ENCODE results near the gene FASN. TPM values are rescaled to one million over a fixed set of nuclear protein-coding genes. Genes with fewer than 3 reads are reported as not detected.

The FASN gene
- total and polyA plus RNA-seq, 2 of the 13 experiments (the other 11 are each of a cell fraction or from before 2014, with no cell fraction given) = 51.7 to 101 TPM

DNA sequence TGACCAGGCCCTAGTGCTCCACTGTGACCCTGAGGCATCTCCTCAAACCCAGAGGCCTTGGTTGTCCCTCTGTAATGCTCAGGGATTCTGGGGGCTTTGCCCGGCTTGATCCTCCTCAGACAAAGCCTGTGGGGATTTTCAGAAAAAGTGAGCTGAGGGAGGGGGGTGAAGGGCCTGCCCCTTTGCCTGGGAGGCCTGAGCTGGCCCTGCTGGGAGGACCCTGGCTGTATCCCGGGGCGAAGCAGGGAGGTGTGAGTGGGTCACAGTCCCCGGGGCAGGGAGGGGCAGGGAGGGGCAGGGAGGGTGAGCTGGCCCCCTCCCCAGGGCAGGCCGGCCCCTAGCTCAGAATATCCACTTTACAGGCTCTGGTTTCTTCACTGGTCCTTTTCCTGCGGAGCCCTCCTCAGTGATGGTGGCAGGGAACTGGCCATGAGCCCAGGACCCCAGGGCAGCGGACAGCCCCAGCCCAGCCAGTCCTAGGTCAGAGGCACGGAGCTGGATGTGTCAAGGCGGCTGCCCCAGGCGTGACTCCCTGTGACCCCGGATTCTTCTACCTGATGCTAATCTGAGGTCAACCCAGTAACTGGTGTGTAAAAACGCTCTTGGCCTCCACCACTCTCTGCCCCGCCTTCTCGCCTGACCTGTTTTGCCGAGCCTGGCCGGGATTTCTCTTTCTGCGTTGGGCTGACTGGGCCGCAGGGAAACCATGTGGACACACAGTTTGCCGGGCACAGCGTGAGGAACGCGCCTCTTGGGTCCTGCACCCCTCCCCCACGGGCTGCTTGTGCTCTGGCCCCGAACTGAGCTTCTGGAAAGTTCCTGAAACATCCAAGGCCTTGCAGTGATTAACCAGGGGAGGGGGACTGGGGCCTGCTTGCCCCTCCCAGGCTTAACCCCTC lies 5.8 kb upstream of the FASN start (continued):
- TF ChIP-seq MNT (IDR thresholded peaks at IDR 0.05) (0 out of 2 replicates have a peak, but pooled peaks have one; percentile 13), ZNF230 (CRISPR knock-in tag; IDR thresholded peaks at IDR 0.05) (peak; percentile 55; the same call in 1 of the 2 replicates), ZNF841 (CRISPR knock-in tag; IDR thresholded peaks at IDR 0.05; ENCODE audit: borderline replicate concordance) (no peak), ZNF160 (CRISPR knock-in tag; IDR thresholded peaks at IDR 0.05) (no peak), ZNF546 (CRISPR knock-in tag; conservative IDR thresholded peaks at IDR 0.05) (peak; percentile 87; the same call in 1 of the 2 replicates), RAD51 (IDR thresholded peaks at IDR 0.05; ENCODE audit: borderline replicate concordance) (no peak), ZNF441 (CRISPR knock-in tag; IDR thresholded peaks at IDR 0.05; ENCODE audit: borderline replicate concordance) (peak; percentile 61; the same call in 1 of the 2 replicates), ADNP (CRISPR knock-in tag; IDR thresholded peaks at IDR 0.05) (no peak), GMEB1 (CRISPR knock-in tag; IDR thresholded peaks at IDR 0.05; ENCODE audit: borderline replicate concordance) (peak; percentile 59; the same call in 1 of the 2 replicates), RBAK (CRISPR knock-in tag; IDR thresholded peaks at IDR 0.05) (no peak; the same call in 1 of the 2 replicates), ZNF772 (CRISPR knock-in tag; IDR thresholded peaks at IDR 0.05) (peak; percentile 77), SRF (IDR thresholded peaks at IDR 0.05; ENCODE audit: low read depth, low read length) (no peak), ZSCAN25 (CRISPR knock-in tag; IDR thresholded peaks at IDR 0.05) (peak; percentile 75; the same call in 1 of the 2 replicates), ZNF17 (CRISPR knock-in tag; IDR thresholded peaks at IDR 0.05) (no peak), BRF2 (CRISPR knock-in tag; IDR thresholded peaks at IDR 0.05) (no peak; the same call in 1 of the 2 replicates), NRL (CRISPR knock-in tag; IDR thresholded peaks at IDR 0.05; ENCODE audit: borderline replicate concordance) (peak; percentile 95), ZNF451 (CRISPR knock-in tag; IDR thresholded peaks at IDR 0.05) (0 out of 2 replicates have a peak, but pooled peaks have one; percentile 80), ZNF569 (CRISPR knock-in tag; IDR thresholded peaks at IDR 0.05; ENCODE audit: borderline replicate concordance) (no peak), DRAP1 (CRISPR knock-in tag; IDR thresholded peaks at IDR 0.05) (peak; percentile 39), RBFOX2 (IDR thresholded peaks at IDR 0.05; ENCODE audit: low read depth, low read length) (0 out of 2 replicates have a peak, but pooled peaks have one; percentile 50), ZNF605 (CRISPR knock-in tag; IDR thresholded peaks at IDR 0.05) (peak; percentile 93), MZF1 (CRISPR knock-in tag; IDR thresholded peaks at IDR 0.05; ENCODE audit: borderline replicate concordance) (no peak), RBM39 (IDR thresholded peaks at IDR 0.05; ENCODE audit: low read depth, low read length, poor library complexity, severe bottlenecking) (no peak), CERS6 (CRISPR knock-in tag; IDR thresholded peaks at IDR 0.05) (no peak)

All from HepG2 (cell line).